ENCODE measurements around the gene LYRM9. TPM values are rescaled to one million over a fixed set of nuclear protein-coding genes. Genes with fewer than 3 reads are reported as not detected.
A peak's percentile ranks its signal among the peaks of the same experiment; 100 is the strongest.

LYRM9 gene
- total and polyA plus RNA-seq, 9 of the 15 experiments (the other 6 are each of a cell fraction or from before 2014, with no cell fraction given), result 0.98 to 4.7 (median 1.8) TPM

GRCh38 chr17:27898096-27898495 is 4.9 kb upstream of the LYRM9 start (continued):
- TF ChIP-seq MTA3 (IDR thresholded peaks at IDR 0.05; ENCODE audit: borderline replicate concordance) (no peak), BRF1 (IDR thresholded peaks at IDR 0.05; ENCODE audit: borderline replicate concordance, extremely low read depth, insufficient read length) (no peak), CTCF (IDR thresholded peaks at IDR 0.05 in 2 of 3, conservative IDR thresholded peaks at IDR 0.05 in 1 of 3; ENCODE audit: insufficient read depth in 2 of 3, low read depth in 1 of 3, low read length in 3 of 3) (no peak), ARID4B (CRISPR knock-in tag; IDR thresholded peaks at IDR 0.05) (no peak), ZBTB11 (CRISPR knock-in tag; IDR thresholded peaks at IDR 0.05) (peak in 2 of 3 experiments; percentile 36 to 86; a peak in 2 of 6 replicates)

All from K562 (cell line).